Measurements from ENCODE around the gene CHAT.

CHAT gene

DNA sequence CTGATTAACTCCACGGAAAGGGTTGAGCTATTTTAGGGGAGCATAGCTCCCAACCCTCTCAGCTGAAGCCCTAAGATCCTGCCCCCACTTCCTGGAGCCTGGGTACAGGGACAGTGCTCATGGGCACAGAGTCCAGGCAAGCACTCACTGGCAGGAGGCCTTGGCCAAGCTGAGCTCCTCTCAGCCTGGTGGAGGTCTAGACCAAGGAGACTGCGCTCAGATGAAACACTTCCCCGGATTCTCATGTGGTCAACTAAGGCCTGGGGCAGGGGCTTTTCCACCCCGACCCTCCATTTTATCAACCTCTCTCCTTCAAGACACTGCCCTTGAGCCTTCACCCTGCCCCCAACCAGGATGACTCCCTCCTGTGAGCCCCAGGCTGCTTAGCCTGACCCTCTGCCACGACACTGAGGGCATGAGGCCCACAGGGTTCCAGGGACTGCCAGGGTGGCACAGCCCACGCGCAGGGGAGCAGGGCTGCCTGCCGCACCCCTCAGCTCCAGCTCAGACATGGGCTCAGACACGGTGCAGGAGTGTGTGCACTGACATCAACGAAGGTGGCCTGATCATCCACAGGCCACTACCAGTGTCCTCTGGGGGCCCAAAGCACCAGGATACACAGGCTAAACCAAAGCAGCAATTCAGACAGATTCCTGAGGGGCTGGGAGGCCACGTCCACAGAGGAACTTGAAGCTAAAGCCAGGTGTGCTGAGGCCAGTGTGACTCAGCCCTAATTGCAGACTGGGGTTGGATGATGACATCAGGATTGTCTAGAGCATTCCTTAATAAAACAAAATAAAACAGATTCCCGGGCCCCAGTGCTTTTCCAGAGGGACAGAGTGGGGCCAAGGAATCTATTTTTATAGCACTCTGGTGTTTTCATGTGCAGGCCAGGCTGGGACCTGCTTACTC lies 18.8 kb downstream of the CHAT start:
- no peak for DNase-seq

DNA sequence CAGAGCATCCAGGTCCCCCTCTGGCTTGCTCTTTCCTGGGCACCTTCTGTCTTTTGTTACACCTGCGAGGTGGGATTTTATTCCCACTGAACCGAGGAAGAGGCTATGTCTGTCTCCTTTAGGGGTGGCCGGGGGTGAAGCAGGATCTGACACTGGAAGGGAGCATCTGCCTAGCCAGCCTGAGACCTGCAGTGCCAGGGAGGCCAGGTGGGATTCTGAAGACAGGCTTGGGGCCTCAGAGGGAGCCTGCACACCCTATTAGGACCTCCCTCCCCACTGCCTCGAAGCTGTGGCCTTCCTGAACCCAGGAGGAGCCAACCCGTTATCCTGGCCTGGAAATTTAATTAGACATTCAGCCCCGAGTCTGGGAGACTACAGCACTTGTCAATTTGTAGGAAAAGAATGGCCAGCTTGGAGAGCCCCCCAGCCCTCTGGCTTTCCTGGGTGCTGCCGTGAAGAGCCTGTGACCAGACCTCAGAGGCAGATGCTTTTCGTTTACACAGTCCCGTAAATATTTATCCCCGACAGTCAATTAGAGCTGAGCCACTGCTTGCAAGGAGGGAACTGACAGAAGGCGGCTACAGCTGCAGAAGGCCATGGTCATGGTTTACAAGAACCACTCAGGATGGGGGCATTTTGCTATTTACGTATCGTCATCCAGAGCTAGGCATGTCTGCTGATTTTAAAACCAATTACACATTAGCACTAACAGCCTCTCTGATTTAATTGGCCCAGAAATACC lies 19.7 kb downstream of the CHAT start:
- DNase-seq: no peak

DNA sequence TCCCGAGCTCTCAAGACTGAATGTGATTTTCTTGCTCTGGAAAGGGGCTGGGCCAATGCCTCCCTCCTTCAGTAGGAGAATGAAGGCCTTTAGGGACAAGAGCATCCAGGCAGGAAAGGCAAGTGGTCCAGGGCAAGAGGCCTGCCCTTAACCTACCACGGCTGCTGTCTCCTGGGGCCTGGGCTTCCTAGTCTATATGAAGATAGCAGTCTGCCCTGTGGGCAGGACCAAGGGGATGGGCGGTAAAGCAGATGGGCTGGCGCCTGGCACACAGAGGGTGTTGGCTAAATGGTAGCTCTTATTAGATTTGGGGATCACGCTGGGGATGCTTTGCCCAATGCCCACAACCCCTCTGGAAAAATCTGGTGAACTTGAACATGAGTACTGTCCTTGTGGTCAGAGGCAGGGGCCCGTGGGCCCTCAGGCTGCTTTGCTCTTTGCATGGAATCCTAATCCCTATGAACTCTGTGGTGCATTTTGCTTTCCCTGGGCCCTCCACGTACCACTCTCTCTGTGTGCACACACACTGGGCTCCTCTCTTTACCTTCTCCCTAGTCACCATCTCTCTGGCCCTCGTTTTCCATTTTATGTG lies 20.3 kb downstream of the CHAT start:
- DNase-seq: no peak

DNA sequence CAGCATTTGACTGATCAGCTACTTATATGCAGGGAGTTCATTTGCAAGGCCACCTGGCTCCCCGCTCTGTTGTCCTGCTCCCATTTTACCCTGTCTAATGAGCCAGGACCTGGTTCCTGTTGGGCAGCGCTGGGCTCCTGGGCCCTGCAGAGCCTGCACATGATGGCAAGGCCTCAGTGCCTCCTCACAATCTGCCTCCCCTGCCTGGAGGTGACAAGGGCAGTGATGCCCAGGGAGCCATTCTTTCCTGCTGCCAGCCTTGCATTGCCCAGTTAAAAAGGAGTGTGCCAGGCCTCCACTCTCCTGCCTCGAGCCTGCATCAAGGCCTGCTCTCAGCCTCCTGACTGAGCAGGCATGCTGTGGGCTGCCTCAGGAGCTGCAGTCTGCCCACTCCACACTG lies 28.5 kb downstream of the CHAT start:
- no peak for DNase-seq

DNA sequence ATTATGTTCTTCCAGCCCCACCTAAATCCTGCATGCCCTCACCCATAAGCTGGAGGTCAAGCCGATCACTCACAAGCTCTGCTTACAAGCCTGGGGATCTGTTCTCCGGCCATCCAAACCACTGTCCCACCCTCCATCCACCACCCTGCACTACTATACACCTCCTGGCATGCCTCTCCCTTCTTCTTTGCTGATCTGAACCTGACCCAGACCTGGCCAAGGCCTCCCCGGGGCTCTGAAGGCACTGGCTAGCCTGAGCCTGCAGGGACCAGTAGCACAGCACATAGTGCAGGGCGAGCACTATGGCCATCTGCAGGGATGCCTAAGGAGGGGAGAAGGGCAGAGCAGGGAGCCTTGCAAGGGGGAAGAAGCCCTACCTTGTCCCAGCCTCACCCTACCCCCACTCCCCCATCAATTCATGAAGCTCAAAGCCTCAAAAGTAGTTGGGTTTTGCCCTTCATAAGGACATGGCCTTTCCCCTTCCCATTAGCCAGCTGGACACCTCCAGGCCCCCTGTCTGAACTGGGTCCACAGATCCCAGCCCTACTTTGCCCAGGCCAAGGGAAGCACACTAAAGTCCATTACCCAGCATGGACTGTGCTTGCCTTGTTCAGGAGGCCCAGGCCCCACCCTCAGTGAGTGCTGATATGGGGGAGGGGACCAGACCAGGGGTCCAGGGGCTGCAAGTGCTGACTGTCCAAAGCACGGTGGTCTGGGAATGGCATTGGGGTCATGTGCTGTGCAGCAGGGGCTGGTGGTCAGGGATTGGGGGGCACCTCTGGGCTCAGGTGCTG lies 29.6 kb downstream of the CHAT start:
- no peak for DNase-seq

DNA sequence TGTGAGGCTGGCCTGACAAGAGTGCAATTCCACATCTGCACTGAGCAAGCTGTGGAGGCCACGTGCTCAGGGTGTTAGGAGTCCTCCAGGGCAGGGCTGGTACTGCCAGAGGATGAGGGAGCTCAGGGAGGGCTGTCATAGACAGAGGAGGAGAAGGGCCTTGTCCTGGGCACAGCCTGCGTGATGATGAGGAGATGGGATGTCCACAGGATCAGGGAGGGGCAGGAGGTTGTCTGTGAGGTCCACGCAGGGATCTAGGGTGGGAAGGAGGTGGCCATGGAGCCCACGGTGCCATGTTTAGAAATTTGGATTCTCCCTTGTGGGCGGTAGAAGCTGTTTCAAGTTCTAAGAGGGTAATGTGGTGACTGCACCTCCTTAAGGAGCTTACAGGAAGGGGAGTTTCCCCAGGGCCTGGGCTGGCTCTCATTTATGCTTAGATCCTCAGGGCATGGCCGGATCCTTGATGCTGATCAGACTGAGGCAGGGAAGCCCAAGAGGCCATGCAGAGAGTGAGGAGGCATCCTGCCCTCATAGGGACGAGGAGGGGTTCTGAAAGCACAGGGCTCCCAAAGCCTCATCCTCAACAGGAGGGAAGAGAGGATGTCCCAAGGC lies 30.3 kb downstream of the CHAT start:
- DNase-seq: no peak

DNA sequence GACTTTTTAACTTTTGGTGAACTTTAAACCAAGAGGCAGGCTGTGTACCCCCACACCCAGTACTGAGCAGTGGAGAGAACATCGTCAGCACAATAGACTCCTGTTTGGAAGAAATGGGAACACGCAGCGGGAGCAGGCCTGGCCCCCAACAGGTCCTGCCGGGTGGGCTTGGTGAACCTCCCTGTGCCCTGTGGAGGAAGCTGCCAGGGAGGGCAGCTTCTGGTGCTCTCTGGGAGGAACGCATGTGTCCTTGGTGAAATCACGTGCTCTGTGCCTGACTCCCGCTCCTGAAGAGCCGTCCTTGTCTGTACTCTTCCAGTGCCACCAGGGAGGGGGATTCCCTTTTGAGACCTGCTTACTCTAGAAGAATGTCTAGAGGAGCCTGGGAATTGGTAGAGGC lies 31.6 kb downstream of the CHAT start:
- no peak for DNase-seq

DNA sequence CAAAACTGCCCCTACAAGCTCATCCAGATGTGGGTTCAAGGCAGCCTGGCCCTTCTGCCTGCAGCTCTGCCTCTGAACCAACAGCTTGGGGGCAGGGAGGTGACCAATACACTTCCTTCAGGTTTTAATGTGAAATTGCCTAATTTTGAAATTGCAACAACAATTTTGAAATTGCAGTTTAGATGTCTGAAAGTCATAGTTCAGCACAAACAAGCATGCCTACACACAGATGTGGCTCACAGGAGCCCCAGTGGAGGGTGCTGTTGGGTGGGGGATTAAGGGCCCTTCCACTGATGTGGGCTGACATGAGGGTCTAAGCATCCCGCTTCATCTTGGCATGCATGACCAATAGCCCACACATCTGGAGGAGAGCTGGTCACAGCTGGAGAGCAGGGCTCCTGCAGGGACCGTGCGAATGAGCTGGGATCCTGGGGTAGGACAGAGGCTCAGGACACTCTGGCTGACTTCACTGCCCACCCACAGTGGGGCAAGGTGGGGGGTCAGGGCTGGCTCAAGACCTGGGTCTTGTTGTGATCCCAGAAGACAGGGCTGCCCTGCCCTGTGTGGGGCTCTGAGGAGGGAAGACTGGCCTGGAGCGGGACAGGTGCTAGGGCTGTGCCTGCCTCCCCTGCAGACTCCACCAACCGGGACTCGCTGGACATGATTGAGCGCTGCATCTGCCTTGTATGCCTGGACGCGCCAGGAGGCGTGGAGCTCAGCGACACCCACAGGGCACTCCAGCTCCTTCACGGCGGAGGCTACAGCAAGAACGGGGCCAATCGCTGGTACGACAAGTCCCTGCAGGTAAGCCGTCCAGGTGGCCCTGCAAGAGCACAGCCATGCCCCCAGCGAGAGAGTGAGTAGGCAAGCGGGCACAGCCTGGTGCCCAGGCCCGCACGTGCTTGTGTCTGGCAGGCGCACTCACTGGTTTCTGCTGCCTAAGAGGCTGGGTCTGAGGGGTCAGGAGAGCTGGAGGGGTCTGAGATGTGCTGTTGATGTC lies 32.3 kb downstream of the CHAT start:
- DNase-seq: peak; percentile 5

DNA sequence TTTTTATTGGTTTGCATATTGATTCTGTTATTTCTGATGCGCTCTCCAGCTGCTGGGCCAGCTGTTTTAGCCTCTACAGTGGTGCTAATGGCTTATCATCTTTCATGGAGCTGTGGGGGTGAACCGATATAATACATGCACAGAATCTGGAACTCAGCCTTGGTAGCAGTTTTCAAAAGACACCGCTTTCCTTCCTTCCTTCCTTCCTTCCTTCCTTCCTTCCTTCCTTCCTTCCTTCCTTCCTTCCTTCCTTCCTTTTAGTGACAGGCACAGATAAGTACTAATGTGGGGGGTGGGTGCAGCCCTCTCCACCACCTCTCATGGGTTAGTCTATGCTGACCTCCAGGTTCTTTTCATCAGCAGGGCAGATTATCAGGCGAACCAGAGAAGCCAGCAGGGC lies 33.7 kb downstream of the CHAT start:
- no peak for DNase-seq

DNA sequence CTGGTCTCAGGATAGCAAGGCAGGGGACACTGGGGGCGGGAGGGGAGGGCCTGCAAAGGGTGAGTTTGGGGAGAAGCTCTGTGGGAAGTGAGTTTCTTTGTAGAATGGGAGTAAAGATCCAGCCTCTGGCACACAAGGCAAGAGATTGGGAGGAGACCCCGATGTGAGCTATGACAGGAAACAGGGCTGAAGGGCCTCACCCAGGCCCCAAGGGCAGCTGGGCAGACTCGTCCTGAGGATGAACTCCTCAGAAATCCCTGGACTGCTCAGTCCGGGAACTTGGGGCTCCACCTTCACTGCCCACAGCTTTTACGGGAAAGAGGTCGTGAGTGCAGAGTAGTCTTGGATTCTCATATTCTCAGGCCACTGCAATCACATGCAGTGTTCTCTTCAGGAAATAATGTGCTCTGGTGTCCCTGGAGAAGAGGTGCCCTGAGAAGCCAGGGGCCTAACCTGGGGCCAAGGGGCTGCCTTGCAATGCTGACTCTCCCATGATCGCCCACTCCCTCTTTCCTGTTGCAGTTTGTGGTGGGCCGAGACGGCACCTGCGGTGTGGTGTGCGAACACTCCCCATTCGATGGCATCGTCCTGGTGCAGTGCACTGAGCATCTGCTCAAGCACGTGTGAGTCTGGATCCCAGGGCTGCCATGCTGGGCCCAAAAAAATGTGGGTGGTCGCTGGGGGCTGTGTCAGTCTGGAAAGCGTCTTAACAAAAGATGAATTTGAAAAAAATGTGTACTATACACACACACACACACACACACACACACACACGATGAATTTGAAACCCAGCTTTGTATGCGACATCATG lies 34.4 kb downstream of the CHAT start:
- no peak for DNase-seq

DNA sequence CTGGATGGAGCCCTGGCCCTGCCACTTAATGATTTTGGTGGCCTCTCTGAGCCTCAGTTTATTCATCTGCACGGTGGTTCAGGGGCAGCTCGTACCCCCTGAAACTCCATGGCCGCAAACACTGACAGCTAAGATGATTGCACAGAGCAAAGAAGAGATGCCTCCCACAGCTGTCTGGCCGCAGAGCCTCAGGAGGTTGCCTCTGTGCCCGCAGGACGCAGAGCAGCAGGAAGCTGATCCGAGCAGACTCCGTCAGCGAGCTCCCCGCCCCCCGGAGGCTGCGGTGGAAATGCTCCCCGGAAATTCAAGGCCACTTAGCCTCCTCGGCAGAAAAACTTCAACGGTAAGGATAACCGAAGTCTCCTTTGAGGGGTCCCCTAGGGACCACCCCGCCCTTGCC lies 35.5 kb downstream of the CHAT start:
- DNase-seq: no peak

DNA sequence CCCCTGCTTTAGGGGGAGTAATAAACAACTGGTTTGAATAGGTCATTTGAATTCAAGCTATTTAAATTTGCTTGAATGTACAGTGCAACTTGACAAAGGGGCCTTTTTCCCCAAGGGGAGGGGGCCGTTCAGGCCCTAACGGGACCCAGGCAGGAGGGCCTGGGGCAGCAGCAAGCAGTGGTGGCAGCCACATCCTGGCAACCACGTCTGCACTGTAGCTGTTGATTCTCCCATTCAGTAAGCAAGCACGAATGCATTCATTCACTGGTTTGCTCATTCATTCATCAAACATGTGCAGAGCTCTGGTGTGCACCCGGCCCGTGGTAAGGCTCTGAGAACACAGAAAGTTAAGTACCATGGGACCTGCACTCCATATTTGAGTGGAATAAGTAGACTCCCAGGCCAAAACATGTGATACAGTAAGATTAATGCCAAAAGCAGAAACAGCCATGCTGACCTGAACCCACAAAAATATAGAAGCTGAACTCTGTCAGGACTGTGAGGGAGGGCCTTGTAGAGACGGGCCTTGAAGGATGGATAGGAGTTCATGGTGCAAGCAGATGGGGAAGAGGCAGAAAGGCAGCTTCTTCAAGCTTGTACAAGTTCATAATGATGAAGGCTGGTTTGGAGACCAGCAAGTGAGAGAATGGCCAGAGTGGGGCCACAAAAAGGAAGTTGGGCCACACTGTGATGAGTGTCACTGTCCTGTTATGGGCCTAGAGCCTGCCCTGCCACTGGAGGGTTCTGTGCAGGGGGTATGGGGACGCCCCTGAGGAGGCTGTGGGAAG lies 36.3 kb downstream of the CHAT start:
- DNase-seq: no peak

DNA sequence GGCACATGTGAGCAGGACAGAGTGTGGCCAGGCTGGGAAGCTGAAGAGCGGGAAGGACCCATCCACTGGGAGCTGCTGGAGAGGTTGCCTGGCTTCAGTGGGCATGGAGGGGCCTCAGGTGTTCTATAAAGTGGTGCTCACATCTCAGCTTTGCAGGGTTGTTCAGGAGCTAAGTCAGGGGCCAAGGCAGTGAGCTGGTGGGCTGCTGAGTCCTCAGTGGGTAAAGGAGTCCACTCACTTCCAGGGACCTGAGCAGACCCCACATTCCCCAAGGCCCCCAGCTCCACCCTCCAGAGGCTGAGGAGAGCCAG lies 36.8 kb downstream of the CHAT start:
- DNase-seq: no peak

DNA sequence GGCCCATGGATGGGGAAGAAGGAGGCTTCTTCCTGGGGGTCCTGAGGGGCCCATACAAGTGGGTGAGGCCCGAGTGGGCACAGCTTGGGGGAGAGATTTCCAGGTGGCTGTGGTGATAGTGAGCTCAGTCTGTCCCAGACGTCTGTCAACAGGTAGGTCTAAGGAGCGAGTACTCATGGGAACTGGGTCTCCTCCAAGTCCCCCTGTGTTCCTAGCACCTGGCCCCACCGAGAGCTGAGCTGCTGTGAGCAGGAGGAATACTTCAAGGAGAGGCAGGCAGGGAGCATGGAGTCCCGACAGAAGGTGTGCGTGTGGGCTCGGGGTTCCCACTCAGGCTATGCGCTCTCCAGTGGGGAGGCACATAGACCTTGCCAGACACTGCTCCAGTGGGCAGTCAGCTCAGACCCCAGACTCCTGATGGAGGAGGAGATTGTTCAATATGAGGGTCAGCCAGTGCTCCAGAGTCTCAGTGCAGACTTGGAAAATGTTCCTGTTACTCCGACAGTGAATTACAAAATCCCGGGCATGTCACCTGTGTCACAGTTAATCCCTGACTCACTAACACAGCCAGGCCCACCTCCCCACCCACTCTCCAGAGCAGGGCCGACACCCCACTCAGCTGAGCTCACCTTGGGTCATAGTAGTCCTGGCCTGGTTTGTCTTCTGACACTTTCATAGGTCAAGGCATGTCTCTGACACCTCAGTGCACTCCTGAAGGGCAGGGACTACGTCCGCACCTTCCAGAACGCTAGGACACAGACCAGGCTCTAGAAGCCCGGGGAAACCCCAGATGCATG lies 37.4 kb downstream of the CHAT start:
- no peak for DNase-seq

DNA sequence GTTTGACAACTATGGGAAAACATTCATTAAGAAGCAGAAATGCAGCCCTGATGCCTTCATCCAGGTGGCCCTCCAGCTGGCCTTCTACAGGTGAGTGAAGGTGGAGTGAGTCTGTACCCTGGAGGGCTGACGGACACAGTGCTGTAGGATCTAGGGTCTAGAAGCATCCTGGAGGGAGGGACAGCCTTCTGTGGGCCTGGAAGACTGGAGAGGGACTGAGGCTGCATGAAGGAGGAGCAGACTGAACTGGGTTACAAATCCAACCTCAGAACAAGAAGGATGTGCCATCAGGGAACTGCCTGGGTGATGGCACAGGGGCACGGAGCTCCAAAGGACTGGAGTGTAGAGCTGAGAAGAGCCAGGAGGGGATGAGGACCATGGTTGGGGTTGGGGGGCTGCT lies 38.1 kb downstream of the CHAT start:
- no peak for DNase-seq

DNA sequence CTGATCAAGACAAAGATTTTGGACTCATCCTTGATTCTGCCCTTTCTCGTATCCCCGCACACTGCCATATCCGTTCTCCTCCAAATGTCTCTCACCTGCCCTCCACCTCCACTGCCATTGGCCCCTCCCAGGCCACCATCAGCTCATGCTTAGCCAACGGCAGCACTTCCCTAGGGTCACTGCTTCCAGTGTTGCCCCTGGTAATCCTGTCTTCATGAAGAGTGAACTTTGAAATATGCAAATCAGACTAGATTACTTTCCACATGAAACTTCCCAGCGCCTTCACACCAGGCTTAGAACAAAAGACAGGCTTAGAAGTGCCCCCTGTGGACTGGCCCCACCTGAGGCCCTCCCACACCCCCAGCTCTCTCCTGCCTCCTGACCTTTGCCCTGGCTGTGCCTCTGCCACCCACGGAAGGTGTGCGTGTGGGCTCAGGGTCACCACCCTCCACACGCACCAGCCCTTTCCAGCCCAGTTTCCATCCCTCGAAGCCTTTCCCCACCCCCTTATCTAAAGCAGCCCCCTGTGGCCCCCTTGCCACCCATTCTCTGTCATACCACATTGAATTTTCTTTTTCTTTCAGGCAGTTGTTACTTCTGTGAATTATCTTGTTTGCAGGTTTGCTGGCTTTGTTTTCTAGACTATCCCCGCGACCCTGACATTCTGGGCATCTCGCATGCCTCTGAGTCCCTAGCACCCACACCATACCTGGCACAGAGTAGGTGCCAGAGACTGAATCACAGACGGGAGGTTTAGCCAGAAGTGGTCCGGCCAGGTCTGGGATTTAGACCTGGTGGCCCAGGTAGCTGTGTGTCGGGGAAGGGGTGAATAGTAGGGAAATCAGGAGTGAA lies 38.8 kb downstream of the CHAT start:
- DNase-seq: no peak

DNA sequence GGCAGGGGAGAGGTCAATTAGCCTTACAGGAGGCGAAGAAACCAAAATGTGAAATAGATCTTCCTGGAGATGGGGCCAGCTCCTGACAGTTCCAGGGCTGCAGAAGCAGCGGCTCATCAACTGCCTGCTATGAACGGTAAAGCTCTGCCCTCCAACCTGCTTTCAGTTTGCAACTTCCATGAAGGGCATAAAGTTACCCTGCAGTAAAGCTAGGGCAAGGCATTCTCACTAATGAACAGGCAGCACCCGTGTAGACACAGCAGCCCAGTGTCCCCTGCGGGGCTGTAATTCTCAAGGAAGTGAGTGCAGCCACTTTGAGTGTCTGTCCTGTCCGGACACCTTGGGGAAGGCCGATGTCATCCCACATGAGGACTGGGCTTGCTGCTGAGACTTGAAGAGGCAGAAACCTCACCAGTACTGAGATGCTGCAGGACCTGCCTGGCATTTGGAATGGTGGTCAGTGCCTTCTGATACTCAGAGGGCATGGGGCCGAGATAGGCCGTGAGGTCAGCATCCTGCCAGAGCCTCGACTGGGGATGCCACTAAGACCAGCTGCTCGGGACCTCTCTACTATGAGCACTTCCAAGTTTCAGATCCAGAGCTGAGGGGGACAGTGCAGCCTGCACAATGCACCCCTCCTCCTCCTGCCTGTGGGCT lies 39.6 kb downstream of the CHAT start:
- DNase-seq: no peak

Measured in suppressor macrophage treated with lipopolysaccharide for 4 hours (primary cell).